SIG-M5 treated with dmso at 0.1 percent for 504 hours (cell line): ENCODE results near the gene FSHR.

ENCODE experiments used
- DNase-seq: peaks from one replicate; lab custom pipeline; 2025; ENCODE audit not compliant: unreplicated experiment; lab: John Stamatoyannopoulos, UW

FSHR gene

GRCh38 chr2:49033394-49034185 lies 120.7 kb downstream of the FSHR start:
- DNase-seq: no peak

DNA sequence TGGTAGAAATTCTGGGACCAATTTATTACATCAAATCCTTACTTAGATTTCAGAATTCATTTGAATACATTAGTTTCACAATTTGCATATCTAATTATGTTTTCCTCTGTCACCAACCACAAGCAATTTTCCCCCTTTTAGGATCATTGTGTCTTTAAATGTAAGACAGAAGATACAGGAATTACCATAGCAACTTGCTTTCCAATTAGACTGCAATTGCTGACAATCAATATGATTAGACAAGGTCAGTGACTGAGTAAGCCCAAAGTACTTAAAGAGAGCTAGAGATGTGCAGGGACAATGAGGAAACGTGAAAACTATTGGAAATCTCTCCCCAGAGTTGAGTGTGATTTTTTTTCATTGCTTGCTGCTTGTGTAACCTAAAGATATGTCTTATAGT lies 121.4 kb downstream of the FSHR start:
- no peak for DNase-seq

DNA sequence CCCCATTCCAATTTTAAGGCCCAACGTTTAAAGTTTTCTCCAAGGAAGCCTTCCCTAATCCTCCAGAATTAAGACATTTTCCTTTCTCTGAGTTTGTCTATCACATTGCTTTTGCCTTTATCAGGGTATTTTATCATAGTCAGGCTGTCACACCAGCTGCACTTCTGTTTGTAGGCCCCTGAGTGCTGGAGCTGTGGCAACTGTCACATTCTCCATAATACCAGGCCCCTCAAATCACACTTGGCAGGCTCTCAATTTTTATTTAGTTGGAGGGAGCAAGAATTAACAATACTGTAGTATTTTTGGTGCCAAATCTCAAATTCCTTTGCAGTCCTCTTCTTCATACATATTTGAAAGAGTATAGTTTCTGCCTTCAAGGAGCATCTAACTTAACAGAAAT lies 122.2 kb downstream of the FSHR start:
- DNase-seq: no peak

DNA sequence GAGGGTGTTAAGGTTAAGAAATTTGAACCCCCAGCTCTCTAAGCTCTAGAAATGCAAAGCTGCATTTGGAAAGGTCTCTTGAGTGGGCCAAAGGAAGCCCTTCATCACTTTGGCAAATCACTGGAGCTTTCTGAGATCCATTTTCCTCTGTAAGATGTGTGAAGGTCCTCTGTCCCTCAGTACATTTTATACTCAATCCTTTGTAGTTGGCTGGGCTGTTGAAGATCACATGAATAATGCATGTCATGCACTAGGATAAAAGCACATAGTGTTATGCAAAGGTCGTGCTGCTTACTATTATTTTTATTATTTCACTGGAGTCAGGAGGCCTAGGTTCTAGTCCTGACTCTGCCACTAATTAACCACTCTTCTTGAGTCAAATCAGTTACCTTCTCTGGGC lies 124.9 kb downstream of the FSHR start:
- no peak for DNase-seq

DNA sequence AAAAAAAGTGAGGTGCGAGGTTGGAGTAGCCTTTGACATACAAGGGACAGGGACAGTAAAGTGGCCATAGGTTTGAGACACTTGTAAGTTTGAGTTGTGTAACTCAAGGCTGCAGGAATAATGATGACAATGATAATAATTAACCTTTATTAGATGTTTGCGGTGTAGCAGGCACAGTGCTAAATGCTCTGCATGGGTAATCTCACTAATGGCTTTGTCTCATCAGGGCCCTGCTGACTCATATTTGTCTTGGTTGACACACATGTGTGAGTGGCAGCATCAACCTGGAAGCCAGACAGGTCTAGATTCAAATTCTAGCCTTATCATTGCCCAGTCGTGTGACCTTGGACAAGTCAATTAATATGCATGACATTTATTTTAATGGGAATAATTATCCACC lies 126.2 kb downstream of the FSHR start:
- no peak for DNase-seq

GRCh38 chr2:49026706-49027105 lies 127.6 kb downstream of the FSHR start:
- DNase-seq: no peak

- DNase-seq: no peak
Measured at GRCh38 chr2:49021271-49021670, 133.0 kb downstream of the FSHR start.

- no peak for DNase-seq
Measured at GRCh38 chr2:49005261-49005660, 149.1 kb downstream of the FSHR start.

DNA sequence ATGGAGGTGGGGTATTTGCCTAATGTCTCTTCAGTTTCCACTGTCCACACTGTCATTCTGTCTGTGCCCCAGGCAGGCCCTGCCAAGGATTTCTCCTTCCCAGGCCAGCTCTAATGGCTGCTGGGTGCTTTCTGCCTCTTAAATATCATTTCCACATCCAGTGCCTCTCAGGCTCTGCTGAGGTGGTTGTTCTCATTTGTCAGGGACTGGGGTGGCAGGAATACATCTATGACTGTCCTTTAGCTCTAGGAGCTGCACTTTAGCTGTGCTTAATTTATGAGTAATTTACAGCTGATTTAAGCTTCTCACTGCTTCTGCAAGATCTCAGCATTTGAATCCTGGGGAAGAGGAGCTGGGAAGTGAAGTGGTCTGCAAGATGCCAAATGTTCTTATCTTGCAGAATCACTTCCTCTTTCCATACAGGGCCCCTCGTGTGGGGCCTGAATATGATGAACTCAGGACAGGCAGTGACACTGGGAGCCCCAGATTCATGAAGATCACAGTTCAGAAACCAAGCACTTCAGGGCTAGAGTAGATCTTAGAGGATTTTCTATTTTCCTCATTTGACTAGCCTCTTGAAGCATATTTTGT lies 150.2 kb downstream of the FSHR start:
- peak; percentile 12 for DNase-seq

GRCh38 chr2:49003201-49003600 lies 151.1 kb downstream of the FSHR start:
- DNase-seq: no peak

GRCh38 chr2:49002750-49003149 lies 151.6 kb downstream of the FSHR start:
- no peak for DNase-seq

- DNase-seq: peak; percentile 21
Measured at GRCh38 chr2:49000695-49001094, 153.6 kb downstream of the FSHR start.

GRCh38 chr2:48998449-48998848 lies 155.9 kb downstream of the FSHR start:
- no peak for DNase-seq

DNA sequence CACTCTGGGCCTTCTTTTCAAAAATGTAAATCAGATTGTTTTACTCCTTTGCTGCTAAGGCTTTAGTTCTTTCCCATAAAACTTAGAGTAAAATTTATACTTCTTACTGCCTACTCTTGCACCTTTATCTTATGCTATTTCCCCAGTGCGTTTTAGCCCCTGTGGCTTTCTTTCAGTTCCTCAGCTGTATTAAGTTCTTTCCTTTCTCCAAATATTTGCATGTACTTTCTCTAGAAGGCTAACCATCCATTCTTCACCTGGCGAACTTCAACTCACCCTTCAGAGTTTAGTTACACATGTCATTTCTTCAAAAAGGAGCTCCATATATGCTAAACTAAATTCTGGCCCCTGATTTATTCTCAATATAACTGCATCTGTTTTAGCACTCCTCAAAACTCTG lies 160.7 kb downstream of the FSHR start:
- no peak for DNase-seq

DNA sequence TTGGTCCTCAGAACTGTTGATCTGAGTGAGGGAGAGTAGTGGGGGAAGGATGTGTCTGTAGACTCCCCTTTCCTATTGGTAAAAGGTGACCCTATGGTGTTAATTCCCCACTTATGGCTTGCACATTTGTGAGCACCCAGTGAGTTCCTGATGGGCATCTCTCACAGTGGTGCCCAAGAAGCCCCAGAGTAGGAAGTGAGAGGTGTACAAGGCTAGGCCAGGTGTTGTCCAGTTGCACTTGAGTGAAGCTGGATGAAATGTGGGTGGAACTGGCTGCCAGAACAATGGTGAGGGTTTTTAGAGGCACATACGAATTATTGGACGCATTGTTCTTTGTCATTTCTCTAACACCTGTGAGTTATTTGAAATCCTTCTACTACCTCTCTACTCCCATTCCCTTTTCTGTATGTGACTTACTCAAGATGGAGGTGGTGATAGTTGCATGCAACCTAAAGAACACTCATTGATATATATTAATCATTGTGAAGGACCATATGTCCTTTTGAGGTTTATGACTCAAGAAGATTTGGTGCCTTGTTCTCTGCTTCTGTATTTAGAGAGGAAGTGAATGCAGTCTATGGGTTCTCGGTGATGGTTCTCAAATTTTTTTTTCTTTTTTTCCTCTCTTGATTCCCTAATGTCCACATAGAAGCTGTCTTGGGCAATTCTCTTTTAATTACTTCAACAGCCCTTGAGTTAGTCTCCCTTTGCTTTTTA lies 162.7 kb downstream of the FSHR start:
- DNase-seq: no peak

- DNase-seq: no peak
Measured at GRCh38 chr2:48984922-48985321, 169.4 kb downstream of the FSHR start.

DNA sequence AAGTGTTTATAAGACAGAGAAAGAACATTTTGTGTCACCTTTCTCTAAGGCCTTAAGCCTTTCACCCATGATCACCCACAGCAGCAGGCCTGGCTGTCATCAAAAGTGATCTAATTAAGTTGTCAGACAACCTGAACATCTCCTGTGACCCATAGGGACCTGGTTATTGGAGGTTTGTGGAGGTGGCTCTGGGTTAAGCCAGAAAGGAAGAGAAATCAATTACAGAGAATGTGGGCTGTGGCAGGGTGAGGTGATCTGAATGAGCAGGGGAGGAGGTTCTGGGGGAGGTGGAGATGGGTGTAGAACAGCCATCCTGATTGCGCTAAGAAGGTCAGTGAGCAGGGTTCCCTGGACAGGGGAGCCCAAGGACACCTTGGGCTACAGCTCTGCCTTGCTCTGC lies 170.8 kb downstream of the FSHR start:
- DNase-seq: no peak

GRCh38 chr2:48982887-48983435 lies 171.4 kb downstream of the FSHR start:
- no peak for DNase-seq

GRCh38 chr2:48980846-48981245 lies 173.5 kb downstream of the FSHR start:
- DNase-seq: no peak

DNA sequence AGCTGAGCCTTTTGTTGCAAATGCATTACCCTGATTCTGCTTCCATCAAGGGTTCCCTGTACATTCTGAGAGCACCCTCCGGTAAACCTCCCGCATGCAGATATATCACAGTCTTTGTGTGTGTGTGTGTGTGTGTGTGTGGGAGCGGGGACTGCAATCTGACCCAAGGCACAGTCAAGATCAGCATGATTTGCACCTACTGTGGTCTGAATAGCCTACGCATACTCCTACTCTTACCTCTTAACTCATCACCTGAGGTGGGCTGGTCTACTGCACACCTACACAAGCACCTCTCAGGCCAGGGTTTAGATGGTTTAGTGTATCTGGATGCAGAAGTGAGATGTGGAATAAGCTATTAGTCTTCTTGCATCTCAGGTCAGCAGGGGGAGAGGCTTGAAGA lies 174.6 kb downstream of the FSHR start:
- no peak for DNase-seq

DNA sequence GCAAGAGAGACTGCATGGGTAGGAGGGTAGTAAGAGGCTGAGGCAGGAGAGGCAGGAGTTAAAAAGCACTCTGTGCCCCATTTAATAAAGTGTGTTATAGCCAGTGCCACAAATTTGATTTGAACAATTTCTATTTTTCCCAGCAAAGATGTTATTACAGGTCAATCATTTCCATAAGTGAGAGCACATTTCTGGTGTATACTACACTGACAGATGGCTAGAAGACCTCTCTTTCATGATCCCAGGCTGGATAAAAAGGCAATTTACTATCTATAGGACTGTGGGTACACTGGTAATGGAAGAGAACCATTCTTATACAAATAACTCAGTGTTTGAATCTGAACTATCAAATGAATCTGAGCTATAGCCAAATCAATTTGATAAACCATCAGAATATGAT lies 176.2 kb downstream of the FSHR start:
- no peak for DNase-seq

DNA sequence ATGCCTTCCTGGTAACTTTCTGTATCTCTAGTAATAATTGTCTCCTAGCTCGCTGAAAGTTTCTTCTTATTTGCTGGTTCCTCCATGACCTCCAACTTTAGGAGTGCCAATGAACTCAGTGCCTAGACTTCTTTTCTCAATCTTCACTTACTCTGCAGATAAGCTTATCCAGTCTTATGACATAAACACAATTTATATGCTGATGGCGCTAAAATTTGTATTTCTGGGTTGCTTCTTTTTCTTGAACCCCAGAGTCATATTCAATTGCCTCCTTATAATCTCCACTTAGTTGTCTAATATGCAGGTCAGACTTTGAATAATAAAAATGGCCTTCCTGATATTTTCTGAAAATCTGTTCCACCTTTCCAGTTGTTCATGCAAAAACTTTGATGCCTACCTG lies 182.5 kb downstream of the FSHR start:
- no peak for DNase-seq
